Measurements from ENCODE around the gene RBM23. TPM values are rescaled to one million over a fixed set of nuclear protein-coding genes. Genes with fewer than 3 reads are reported as not detected.
A peak's percentile ranks its signal among the peaks of the same experiment; 100 is the strongest.

The RBM23 gene
- total RNA-seq, 2 donors from 2014 or later: 52.0 to 68.6 TPM

GRCh38 chr14:22893706-22894105 is 25.2 kb downstream of the RBM23 start:
- Mint-ChIP-seq H3K9me3 (no peaks in the 10 kb centered on the region), H3K27ac (no peak overlapping the region), H3K27me3 (ENCODE audit: insufficient read depth) (peaks cover 24% of the 10 kb centered on the region), H3K4me1 (peaks cover 2% of the 10 kb centered on the region), H3K4me3 (no peak overlapping the region), H3K36me3 (ENCODE audit: low read depth) (peaks cover 1% of the 10 kb centered on the region)
- Histone ChIP-seq H3K9ac (ENCODE audit: extremely low read depth, low read length, poor library complexity, severe bottlenecking) (no peak overlapping the region), H3K4me1 (ENCODE audit: control insufficient read depth, insufficient read depth, low read length) (peaks cover 6% of the 10 kb centered on the region), H3K9me3 (ENCODE audit: control insufficient read depth, low read length) (no peaks in the 10 kb centered on the region), H3K27ac (ENCODE audit: low read depth, low read length) (no peak overlapping the region), H3K4me3 (ENCODE audit: low read length) (no peak overlapping the region), H3K36me3 (ENCODE audit: control insufficient read depth, insufficient read depth, low read length) (peaks cover 10% of the 10 kb centered on the region), H3K27me3 (ENCODE audit: control insufficient read depth, insufficient read depth, low read length, poor library complexity, severe bottlenecking) (no peaks in the 10 kb centered on the region)
- TF ChIP-seq, protein P1, sequence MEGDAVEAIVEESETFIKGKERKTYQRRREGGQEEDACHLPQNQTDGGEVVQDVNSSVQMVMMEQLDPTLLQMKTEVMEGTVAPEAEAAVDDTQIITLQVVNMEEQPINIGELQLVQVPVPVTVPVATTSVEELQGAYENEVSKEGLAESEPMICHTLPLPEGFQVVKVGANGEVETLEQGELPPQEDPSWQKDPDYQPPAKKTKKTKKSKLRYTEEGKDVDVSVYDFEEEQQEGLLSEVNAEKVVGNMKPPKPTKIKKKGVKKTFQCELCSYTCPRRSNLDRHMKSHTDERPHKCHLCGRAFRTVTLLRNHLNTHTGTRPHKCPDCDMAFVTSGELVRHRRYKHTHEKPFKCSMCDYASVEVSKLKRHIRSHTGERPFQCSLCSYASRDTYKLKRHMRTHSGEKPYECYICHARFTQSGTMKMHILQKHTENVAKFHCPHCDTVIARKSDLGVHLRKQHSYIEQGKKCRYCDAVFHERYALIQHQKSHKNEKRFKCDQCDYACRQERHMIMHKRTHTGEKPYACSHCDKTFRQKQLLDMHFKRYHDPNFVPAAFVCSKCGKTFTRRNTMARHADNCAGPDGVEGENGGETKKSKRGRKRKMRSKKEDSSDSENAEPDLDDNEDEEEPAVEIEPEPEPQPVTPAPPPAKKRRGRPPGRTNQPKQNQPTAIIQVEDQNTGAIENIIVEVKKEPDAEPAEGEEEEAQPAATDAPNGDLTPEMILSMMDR (conservative IDR thresholded peaks at IDR 0.05): no peak
- DNase-seq: no peak
- 93 to 95% methylated on average over 3 to 4 of the region's 4 CpGs for WGBS, 2 experiments (ENCODE audit: insufficient coverage in 1 of 2, insufficient read length in 1 of 2)

- H3K27ac ChIP-seq (ENCODE audit: low read depth, low read length): no peak overlapping the region
- 88 to 91% methylated on average over 7 of the region's 7 CpGs for WGBS, 2 experiments (ENCODE audit: insufficient coverage in 1 of 2, insufficient read length in 1 of 2)
- peaks cover 8% of the 10 kb centered on the region for H3K4me1 ChIP-seq (ENCODE audit: control insufficient read depth, insufficient read depth, low read length)
- DNase-seq: peak; percentile 39
- H3K27me3 Mint-ChIP-seq (ENCODE audit: insufficient read depth): peaks cover 15% of the 10 kb centered on the region
- H3K4me3 Mint-ChIP-seq: no peak overlapping the region
- H3K9me3 Mint-ChIP-seq: no peaks in the 10 kb centered on the region
- no peaks in the 10 kb centered on the region for H3K36me3 ChIP-seq (ENCODE audit: control insufficient read depth, insufficient read depth, low read length)
- no peaks in the 10 kb centered on the region for H3K27me3 ChIP-seq (ENCODE audit: control insufficient read depth, insufficient read depth, low read length, poor library complexity, severe bottlenecking)
- peaks cover 2% of the 10 kb centered on the region for H3K4me1 Mint-ChIP-seq
- no peaks in the 10 kb centered on the region for H3K36me3 Mint-ChIP-seq (ENCODE audit: low read depth)
- no peak overlapping the region for H3K4me3 ChIP-seq (ENCODE audit: low read length)
- no peaks in the 10 kb centered on the region for H3K9me3 ChIP-seq (ENCODE audit: control insufficient read depth, low read length)
- H3K9ac ChIP-seq (ENCODE audit: extremely low read depth, low read length, poor library complexity, severe bottlenecking): no peak overlapping the region
- H3K27ac Mint-ChIP-seq: no peak overlapping the region
- TF ChIP-seq, protein P1 (conservative IDR thresholded peaks at IDR 0.05): no peak
Measured at GRCh38 chr14:22892488-22892887, 26.5 kb downstream of the RBM23 start.

GRCh38 chr14:22890416-22890815 is 28.5 kb downstream of the RBM23 start:
- Histone ChIP-seq H3K9me3 (ENCODE audit: control insufficient read depth, low read length) (no peaks in the 10 kb centered on the region), H3K4me3 (ENCODE audit: low read length) (no peak overlapping the region), H3K9ac (ENCODE audit: extremely low read depth, low read length, poor library complexity, severe bottlenecking) (no peak overlapping the region), H3K4me1 (ENCODE audit: control insufficient read depth, insufficient read depth, low read length) (peaks cover 8% of the 10 kb centered on the region), H3K27ac (ENCODE audit: low read depth, low read length) (no peak overlapping the region), H3K36me3 (ENCODE audit: control insufficient read depth, insufficient read depth, low read length) (no peaks in the 10 kb centered on the region), H3K27me3 (ENCODE audit: control insufficient read depth, insufficient read depth, low read length, poor library complexity, severe bottlenecking) (no peaks in the 10 kb centered on the region)
- peaks cover 3% of the 10 kb centered on the region for H3K36me3 Mint-ChIP-seq (ENCODE audit: low read depth)
- peaks cover 7% of the 10 kb centered on the region for H3K4me1 Mint-ChIP-seq
- 90 to 100% methylated on average over 1 of the region's 1 CpG for WGBS, 2 experiments (ENCODE audit: insufficient coverage in 1 of 2, insufficient read length in 1 of 2)
- no peak for DNase-seq
- TF ChIP-seq, protein P1 (conservative IDR thresholded peaks at IDR 0.05): no peak
- H3K27ac Mint-ChIP-seq: no peak overlapping the region
- no peak overlapping the region for H3K4me3 Mint-ChIP-seq
- peaks cover 13% of the 10 kb centered on the region for H3K27me3 Mint-ChIP-seq (ENCODE audit: insufficient read depth)
- H3K9me3 Mint-ChIP-seq: peaks cover 2% of the 10 kb centered on the region

All from endodermal cell (in vitro differentiated cells).